ENCODE measurements around the gene TCFL5. TPM values are rescaled to one million over a fixed set of nuclear protein-coding genes. Genes with fewer than 3 reads are reported as not detected.

The TCFL5 gene
- total and polyA plus RNA-seq, 4 donors, result 4.5 to 10.7 (median 4.7) TPM

DNA sequence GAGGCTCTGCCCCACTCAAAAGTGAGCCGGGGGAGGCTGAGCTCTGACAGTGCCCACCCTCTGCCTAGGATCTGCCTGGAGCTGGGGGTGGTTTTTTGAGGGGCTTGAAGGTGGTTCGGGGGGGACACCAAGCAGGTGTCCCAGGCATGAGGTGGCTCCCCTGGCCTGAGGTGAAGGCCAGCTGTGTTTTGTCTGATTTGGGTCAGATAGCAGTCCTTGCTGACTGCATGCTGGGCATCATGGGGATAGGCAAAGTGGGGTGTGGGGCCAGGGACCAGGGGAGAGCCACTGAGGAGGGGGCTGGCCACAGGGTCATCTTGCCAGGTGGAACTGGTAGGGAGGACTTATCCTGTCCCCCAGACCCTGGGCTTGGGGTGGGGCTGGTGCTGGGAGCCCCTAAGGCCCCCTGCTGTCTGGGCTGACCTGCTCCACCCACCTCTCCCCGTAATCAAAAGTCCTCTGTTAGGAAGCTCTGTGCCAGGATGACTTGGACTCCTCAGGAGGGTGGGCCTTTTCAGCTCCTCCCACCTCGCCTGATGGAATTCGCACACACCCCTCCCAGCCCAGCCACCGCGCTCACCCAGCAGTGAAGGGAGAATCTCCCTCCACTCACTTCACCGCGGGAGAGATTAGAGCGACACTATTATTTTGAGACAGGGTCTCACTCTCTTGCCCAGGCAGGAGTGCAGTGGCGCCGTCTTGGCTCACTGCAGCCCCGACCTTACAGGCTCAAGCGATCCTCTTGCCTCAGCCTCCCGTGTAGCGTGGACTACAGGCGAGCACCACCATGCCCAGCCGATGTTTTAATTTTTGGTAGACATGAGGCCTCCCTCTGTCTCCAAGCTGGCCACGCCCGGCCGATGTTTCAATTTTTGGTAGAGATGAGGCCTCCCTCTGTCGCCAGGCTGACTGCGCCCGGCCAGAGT is 46.3 kb downstream of the TCFL5 start:
- no peak for DNase-seq
- no peak overlapping the region for H3K27ac ChIP-seq (ENCODE audit: low read depth in 1 of 2, low read length in 2 of 2)
- 29 to 32% methylated on average over 24 of the region's 24 CpGs for WGBS, 2 donors
- H3K27me3 ChIP-seq (ENCODE audit: control insufficient read depth in 1 of 2, insufficient read depth in 2 of 2, low read length in 1 of 2), result no peaks in the 10 kb centered on the region
- intact Hi-C loops (cut with DNase I), result no loop called here
- no peaks in the 10 kb centered on the region for H3K9me3 ChIP-seq (ENCODE audit: control insufficient read depth, low read length)
- no peak overlapping the region for H3K4me3 ChIP-seq (ENCODE audit: low read length in 2 of 2)
- ATAC-seq (ENCODE audit: low FRiP score), result no peak
- no peaks in the 10 kb centered on the region for H3K4me1 ChIP-seq (ENCODE audit: control insufficient read depth in 1 of 2, insufficient read depth in 2 of 2, low read length in 2 of 2)
- H3K36me3 ChIP-seq (ENCODE audit: control insufficient read depth in 1 of 2, insufficient read depth in 2 of 2, low read length in 1 of 2), result peaks cover 0 to 1% of the 10 kb centered on the region in 2 donors

DNA sequence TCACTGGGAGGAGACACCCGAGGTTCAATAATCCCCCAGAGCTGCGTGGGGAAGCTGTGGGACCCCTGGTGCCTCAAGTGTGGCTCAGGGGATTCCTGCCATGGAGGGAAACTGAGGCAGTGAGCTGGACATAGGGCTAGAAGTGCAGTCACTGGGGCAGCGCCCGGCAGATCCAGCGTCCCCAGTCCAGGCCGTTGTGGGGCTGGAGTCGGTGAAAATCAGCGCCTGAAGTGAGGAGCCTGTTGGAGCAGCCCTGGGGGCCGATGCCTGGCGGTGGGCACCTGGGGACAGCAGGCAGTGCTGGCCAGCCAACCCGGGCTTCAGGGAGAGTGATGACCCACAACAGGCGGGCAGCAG is 46.9 kb downstream of the TCFL5 start:
- Histone ChIP-seq H3K4me3 (ENCODE audit: low read length in 2 of 2) (no peak overlapping the region), H3K36me3 (ENCODE audit: control insufficient read depth in 1 of 2, insufficient read depth in 2 of 2, low read length in 1 of 2) (peaks cover 0 to 5% of the 10 kb centered on the region in 2 donors), H3K27me3 (ENCODE audit: control insufficient read depth in 1 of 2, insufficient read depth in 2 of 2, low read length in 1 of 2) (no peaks in the 10 kb centered on the region), H3K9me3 (ENCODE audit: control insufficient read depth, low read length) (no peaks in the 10 kb centered on the region), H3K4me1 (ENCODE audit: control insufficient read depth in 1 of 2, insufficient read depth in 2 of 2, low read length in 2 of 2) (no peaks in the 10 kb centered on the region), H3K27ac (ENCODE audit: low read depth in 1 of 2, low read length in 2 of 2) (no peak overlapping the region)
- 69 to 79% methylated on average over 12 of the region's 12 CpGs for WGBS, 2 donors
- no peak for ATAC-seq (ENCODE audit: low FRiP score)
- no peak for DNase-seq
- intact Hi-C loops (cut with DNase I), result no loop called here

DNA sequence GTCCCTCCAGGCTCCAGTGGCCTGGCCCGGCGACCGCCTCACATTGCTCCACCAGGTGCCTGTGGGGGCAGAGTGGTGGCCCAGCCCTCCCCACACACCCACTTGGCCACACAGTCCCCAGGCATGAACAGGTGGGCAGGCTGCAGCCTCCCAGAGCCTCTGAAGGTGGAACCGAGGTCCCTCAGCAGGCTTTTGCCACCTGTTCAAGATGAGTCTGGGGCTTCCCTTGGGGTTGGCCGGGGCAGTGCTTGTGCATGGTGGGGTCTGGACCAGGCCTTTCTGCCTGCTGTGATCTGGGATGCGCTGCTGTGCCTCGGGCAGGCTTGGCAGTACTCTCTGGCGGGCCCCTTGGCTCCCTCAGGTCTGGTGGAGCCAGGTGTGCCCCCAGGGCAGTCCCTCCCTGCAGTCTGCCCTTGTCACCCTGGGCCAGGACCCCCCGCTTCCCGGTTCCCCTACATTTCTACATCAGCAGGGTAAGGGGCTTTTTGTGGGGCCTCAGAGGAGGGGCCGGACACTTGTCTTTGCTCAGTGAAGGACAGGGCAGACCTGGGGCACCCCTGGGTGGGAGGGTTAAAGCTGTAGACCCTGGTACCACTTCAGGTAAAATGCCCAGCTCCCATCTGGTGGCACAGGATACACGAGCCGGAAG is 47.4 kb downstream of the TCFL5 start:
- intact Hi-C loops (cut with DNase I), result no loop called here
- H3K4me3 ChIP-seq (ENCODE audit: low read length in 2 of 2), result no peak overlapping the region
- no peaks in the 10 kb centered on the region for H3K9me3 ChIP-seq (ENCODE audit: control insufficient read depth, low read length)
- H3K36me3 ChIP-seq (ENCODE audit: control insufficient read depth in 1 of 2, insufficient read depth in 2 of 2, low read length in 1 of 2), result peaks cover 0 to 9% of the 10 kb centered on the region in 2 donors
- H3K4me1 ChIP-seq (ENCODE audit: control insufficient read depth in 1 of 2, insufficient read depth in 2 of 2, low read length in 2 of 2), result no peaks in the 10 kb centered on the region
- DNase-seq, result no peak
- WGBS, 2 donors, result 79 to 90% methylated on average over 13 of the region's 13 CpGs
- H3K27me3 ChIP-seq (ENCODE audit: control insufficient read depth in 1 of 2, insufficient read depth in 2 of 2, low read length in 1 of 2), result no peaks in the 10 kb centered on the region
- H3K27ac ChIP-seq (ENCODE audit: low read depth in 1 of 2, low read length in 2 of 2), result no peak overlapping the region
- peak; percentile 1 for ATAC-seq (ENCODE audit: low FRiP score)

DNA sequence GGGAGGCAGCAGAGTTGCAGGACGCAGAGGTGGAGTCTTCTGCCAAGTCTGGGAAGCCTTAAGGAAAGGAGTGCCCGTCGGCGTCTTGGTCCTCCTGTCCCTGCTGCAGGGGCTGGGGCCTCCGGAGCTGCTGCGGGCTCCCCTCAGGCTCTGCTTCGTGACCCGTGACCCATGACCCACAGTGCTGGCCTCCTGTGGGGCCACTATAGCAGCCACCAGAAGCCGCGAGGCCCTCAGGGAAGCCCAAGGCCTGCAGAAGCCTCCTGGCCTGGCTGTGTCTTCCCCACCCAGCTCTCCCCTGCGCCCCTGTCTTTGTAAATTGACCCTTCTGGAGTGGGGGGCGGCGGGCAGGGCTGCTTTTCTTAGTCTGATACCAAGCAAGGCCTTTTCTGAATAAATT is 48.0 kb downstream of the TCFL5 start:
- no peaks in the 10 kb centered on the region for H3K9me3 ChIP-seq (ENCODE audit: control insufficient read depth, low read length)
- intact Hi-C loops (cut with DNase I), result no loop called here
- no peak for ATAC-seq (ENCODE audit: low FRiP score)
- no peak overlapping the region for H3K4me3 ChIP-seq (ENCODE audit: low read length in 2 of 2)
- H3K27me3 ChIP-seq (ENCODE audit: control insufficient read depth in 1 of 2, insufficient read depth in 2 of 2, low read length in 1 of 2), result no peaks in the 10 kb centered on the region
- DNase-seq, result no peak
- peaks cover 0 to 11% of the 10 kb centered on the region in 2 donors for H3K36me3 ChIP-seq (ENCODE audit: control insufficient read depth in 1 of 2, insufficient read depth in 2 of 2, low read length in 1 of 2)
- 83 to 85% methylated on average over 10 to 13 of the region's 13 CpGs for WGBS, 2 donors
- H3K4me1 ChIP-seq (ENCODE audit: control insufficient read depth in 1 of 2, insufficient read depth in 2 of 2, low read length in 2 of 2), result no peaks in the 10 kb centered on the region
- H3K27ac ChIP-seq (ENCODE audit: low read depth in 1 of 2, low read length in 2 of 2), result no peak overlapping the region

DNA sequence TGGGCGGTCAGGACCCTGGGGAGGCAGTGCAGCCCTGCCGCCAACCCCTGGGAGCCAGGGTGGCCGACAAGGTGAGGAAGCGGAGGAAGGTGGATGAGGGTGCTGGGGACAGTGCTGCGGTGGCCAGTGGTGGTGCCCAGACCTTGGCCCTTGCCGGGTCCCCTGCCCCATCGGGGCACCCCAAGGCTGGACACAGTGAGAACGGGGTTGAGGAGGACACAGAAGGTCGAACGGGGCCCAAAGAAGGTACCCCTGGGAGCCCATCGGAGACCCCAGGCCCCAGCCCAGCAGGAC is 48.8 kb downstream of the TCFL5 start:
- H3K36me3 ChIP-seq (ENCODE audit: control insufficient read depth in 1 of 2, insufficient read depth in 2 of 2, low read length in 1 of 2), result peaks cover 0 to 11% of the 10 kb centered on the region in 2 donors

DNA sequence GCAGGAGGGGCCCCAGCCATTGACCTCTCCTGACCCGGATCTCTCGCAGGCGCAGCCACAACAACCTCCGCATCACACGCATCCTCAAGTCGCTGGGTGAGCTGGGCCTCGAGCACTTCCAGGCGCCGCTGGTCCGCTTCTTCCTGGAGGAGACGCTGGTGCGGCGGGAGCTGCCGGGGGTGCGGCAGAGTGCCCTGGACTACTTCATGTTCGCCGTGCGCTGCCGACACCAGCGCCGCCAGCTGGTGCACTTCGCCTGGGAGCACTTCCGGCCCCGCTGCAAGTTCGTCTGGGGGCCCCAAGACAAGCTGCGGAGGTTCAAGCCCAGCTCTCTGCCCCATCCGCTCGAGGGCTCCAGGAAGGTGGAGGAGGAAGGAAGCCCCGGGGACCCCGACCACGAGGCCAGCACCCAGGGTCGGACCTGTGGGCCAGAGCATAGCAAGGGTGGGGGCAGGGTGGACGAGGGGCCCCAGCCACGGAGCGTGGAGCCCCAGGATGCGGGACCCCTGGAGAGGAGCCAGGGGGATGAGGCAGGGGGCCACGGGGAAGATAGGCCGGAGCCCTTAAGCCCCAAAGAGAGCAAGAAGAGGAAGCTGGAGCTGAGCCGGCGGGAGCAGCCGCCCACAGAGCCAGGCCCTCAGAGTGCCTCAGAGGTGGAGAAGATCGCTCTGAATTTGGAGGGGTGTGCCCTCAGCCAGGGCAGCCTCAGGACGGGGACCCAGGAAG is 49.3 kb downstream of the TCFL5 start:
- WGBS, 2 donors, result 88 to 91% methylated on average over 43 of the region's 43 CpGs
- Histone ChIP-seq H3K4me3 (ENCODE audit: low read length in 2 of 2) (no peak overlapping the region), H3K9me3 (ENCODE audit: control insufficient read depth, low read length) (no peaks in the 10 kb centered on the region), H3K27ac (ENCODE audit: low read depth in 1 of 2, low read length in 2 of 2) (no peak overlapping the region), H3K36me3 (ENCODE audit: control insufficient read depth in 1 of 2, insufficient read depth in 2 of 2, low read length in 1 of 2) (peaks cover 0 to 11% of the 10 kb centered on the region in 2 donors), H3K4me1 (ENCODE audit: control insufficient read depth in 1 of 2, insufficient read depth in 2 of 2, low read length in 2 of 2) (no peaks in the 10 kb centered on the region), H3K27me3 (ENCODE audit: control insufficient read depth in 1 of 2, insufficient read depth in 2 of 2, low read length in 1 of 2) (no peaks in the 10 kb centered on the region)
- intact Hi-C loops (cut with DNase I), result no loop called here
- no peak for DNase-seq
- ATAC-seq (ENCODE audit: low FRiP score), result peak; percentile 2

More for the DNA sequence above, 48.8 kb downstream of the TCFL5 start:
- Histone ChIP-seq H3K9me3 (ENCODE audit: control insufficient read depth, low read length) (no peaks in the 10 kb centered on the region), H3K27ac (ENCODE audit: low read depth in 1 of 2, low read length in 2 of 2) (no peak overlapping the region), H3K4me1 (ENCODE audit: control insufficient read depth in 1 of 2, insufficient read depth in 2 of 2, low read length in 2 of 2) (no peaks in the 10 kb centered on the region), H3K4me3 (ENCODE audit: low read length in 2 of 2) (no peak overlapping the region), H3K27me3 (ENCODE audit: control insufficient read depth in 1 of 2, insufficient read depth in 2 of 2, low read length in 1 of 2) (no peaks in the 10 kb centered on the region)
- DNase-seq (no peak), ATAC-seq (ENCODE audit: low FRiP score) (no peak)
- WGBS, 2 donors, result 92% methylated on average over 11 of the region's 11 CpGs
- intact Hi-C loops (cut with DNase I), result no loop called here

DNA sequence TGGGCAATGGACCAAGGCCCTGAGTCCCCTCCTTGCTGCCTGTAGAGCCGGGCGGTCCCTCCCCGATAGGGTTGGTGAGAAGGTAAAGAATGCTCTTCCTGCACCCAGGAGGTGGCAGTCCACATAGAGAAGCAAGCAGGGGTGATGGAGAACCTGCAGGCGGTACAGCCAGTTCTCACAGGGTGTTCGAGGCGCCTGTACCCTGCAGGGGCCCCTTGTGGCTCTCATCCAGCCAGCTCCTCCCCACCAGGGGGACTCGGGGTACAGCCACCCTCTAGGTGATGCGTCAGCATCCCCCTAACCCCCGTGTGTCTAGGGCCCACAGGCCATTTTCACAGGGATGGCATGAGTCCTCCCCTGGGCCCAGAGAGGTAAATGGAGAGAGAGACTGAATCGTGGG is 49.9 kb downstream of the TCFL5 start:
- no peaks in the 10 kb centered on the region for H3K4me1 ChIP-seq (ENCODE audit: control insufficient read depth in 1 of 2, insufficient read depth in 2 of 2, low read length in 2 of 2)
- intact Hi-C loops (cut with DNase I), result no loop called here
- ATAC-seq (ENCODE audit: low FRiP score) (no peak), DNase-seq (no peak)
- no peaks in the 10 kb centered on the region for H3K27me3 ChIP-seq (ENCODE audit: control insufficient read depth in 1 of 2, insufficient read depth in 2 of 2, low read length in 1 of 2)
- no peaks in the 10 kb centered on the region for H3K9me3 ChIP-seq (ENCODE audit: control insufficient read depth, low read length)
- no peak overlapping the region for H3K4me3 ChIP-seq (ENCODE audit: low read length in 2 of 2)
- no peak overlapping the region for H3K27ac ChIP-seq (ENCODE audit: low read depth in 1 of 2, low read length in 2 of 2)
- H3K36me3 ChIP-seq (ENCODE audit: control insufficient read depth in 1 of 2, insufficient read depth in 2 of 2, low read length in 1 of 2), result peaks cover 0 to 11% of the 10 kb centered on the region in 2 donors
- WGBS, 2 donors, result 83 to 89% methylated on average over 10 of the region's 10 CpGs

DNA sequence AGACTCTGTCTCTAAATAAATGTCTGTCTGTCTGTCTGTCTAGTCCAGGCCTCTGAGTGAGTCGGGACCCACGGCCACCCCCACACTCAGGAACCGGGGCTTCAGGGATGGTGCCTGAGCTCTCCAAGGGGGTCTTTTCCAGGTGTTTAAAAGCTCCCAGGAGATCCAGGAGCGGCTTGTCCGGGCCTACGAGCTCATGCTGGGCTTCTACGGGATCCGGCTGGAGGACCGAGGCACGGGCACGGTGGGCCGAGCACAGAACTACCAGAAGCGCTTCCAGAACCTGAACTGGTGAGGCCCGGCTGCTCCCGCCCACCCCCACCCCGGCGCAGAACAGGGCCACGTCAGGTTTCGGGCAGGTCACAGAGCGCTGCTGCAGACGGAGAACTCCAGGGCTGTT is 50.3 kb downstream of the TCFL5 start:
- no peaks in the 10 kb centered on the region for H3K9me3 ChIP-seq (ENCODE audit: control insufficient read depth, low read length)
- H3K27me3 ChIP-seq (ENCODE audit: control insufficient read depth in 1 of 2, insufficient read depth in 2 of 2, low read length in 1 of 2), result no peaks in the 10 kb centered on the region
- no peak for DNase-seq
- peaks cover 0 to 11% of the 10 kb centered on the region in 2 donors for H3K36me3 ChIP-seq (ENCODE audit: control insufficient read depth in 1 of 2, insufficient read depth in 2 of 2, low read length in 1 of 2)
- ATAC-seq (ENCODE audit: low FRiP score), result no peak
- 91 to 92% methylated on average over 21 of the region's 21 CpGs for WGBS, 2 donors
- no peaks in the 10 kb centered on the region for H3K4me1 ChIP-seq (ENCODE audit: control insufficient read depth in 1 of 2, insufficient read depth in 2 of 2, low read length in 2 of 2)
- H3K4me3 ChIP-seq (ENCODE audit: low read length in 2 of 2), result no peak overlapping the region
- H3K27ac ChIP-seq (ENCODE audit: low read depth in 1 of 2, low read length in 2 of 2), result no peak overlapping the region
- intact Hi-C loops (cut with DNase I), result no loop called here

Data from aorta (tissue), 5 donors.